HG02588 (cell line): ENCODE measurements around the gene TLR4.

Experiments used
- ATAC-seq: cut with Tn5 transposase; IDR thresholded peaks from one replicate; pipeline ENCODE4 v1.9.1; 2021; ENCODE audit warnings: mild to moderate bottlenecking, moderate library complexity; ENCODE audit not compliant: unreplicated experiment

Gene TLR4

DNA sequence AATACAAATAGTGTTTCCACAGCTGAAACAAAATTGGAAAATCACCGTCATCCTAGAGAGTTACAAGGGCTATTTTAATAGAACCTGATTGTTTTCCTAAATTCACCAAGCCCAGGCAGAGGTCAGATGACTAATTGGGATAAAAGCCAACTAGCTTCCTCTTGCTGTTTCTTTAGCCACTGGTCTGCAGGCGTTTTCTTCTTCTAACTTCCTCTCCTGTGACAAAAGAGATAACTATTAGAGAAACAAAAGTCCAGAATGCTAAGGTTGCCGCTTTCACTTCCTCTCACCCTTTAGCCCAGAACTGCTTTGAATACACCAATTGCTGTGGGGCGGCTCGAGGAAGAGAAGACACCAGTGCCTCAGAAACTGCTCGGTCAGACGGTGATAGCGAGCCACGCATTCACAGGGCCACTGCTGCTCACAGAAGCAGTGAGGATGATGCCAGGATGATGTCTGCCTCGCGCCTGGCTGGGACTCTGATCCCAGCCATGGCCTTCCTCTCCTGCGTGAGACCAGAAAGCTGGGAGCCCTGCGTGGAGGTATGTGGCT lies at the start of gene TLR4:
Gene TLR4, plus strand, starts transcription at position 380 of the 552 bp plus-strand sequence. Its CDS starts 70 bp downstream, at position 450.
- peak; percentile 99 for ATAC-seq

- no peak for ATAC-seq
Measured at GRCh38 chr9:117656002-117656401, 48.2 kb upstream of the TLR4 start.

GRCh38 chr9:117662651-117663050 lies 41.6 kb upstream of the TLR4 start:
- ATAC-seq: no peak

- ATAC-seq: no peak
Measured at GRCh38 chr9:117664419-117664818, 39.8 kb upstream of the TLR4 start.

DNA sequence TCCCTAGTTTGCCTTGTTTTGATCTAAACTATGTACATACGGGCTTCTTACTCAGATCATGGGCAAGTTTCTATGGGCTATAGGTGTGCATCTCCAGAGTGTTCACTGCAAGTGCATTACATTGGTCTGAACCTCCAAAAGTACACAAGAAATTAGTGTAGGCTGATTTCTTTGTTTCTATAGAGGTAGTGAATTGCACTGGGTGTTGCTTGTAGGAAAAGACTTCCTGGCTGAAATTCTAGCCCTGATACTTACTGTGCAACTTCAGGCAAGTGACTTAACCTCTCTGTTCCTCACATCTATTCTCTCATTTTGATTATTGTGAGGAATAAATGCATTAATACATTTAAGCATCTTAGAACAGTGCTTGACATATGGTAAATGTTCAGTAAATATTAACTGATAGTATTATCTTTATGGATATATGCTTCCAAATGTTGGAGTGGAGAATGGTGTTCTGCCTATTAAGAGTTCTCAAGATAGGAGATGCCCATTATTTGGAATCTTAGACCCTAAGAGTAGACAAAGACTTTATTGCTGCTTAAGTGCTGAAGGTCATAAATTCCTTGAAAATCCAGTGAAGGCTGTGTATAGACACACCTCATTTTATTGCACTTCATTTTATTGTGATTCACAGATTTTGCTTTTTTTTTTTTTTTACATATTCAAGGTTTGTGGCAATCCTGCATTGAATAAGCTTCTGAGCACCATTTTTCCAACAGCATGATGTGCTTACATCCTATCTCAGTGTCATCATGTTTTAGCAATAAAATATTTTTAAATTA lies 38.4 kb upstream of the TLR4 start:
- no peak for ATAC-seq

DNA sequence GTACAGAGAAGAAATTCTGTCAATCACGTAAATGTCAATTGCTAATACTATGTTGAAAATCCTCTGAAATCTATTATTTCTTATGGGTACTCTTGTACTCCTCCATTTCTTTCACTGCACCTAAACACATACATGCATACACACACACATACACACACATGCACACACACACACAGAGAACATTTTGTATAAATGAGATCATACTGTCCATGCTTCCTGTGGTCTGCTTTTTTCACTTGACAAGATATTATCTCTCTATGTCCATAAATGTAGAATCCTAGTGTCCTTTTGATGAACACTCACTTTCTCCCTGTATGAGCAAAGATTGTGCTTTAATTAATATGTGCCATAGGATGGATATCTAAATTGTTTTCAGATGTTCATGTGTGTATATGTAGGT lies 32.7 kb upstream of the TLR4 start:
- ATAC-seq: no peak

GRCh38 chr9:117672369-117672768 lies 31.8 kb upstream of the TLR4 start:
- no peak for ATAC-seq

GRCh38 chr9:117677572-117677971 lies 26.6 kb upstream of the TLR4 start:
- no peak for ATAC-seq

- no peak for ATAC-seq
Measured at GRCh38 chr9:117678871-117679270, 25.3 kb upstream of the TLR4 start.

DNA sequence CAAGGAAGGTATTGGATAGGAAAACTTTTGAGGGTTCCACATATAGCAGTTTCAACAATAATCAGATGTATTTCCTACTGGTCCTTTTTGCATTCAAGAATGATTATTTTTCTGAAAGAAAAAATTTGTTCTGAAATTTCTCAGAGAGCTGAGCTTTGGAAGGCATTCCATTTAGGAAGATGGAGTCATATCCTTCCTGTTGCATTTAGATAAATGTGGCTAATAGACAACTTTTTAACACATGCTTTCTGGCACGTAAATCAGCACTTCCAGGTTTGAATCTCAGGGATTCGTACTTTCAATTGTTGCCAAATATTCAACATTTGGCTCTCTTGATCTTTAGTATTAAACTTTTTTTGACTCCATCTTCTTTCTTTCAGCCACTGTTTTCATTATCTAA lies 24.8 kb upstream of the TLR4 start:
- ATAC-seq: no peak

DNA sequence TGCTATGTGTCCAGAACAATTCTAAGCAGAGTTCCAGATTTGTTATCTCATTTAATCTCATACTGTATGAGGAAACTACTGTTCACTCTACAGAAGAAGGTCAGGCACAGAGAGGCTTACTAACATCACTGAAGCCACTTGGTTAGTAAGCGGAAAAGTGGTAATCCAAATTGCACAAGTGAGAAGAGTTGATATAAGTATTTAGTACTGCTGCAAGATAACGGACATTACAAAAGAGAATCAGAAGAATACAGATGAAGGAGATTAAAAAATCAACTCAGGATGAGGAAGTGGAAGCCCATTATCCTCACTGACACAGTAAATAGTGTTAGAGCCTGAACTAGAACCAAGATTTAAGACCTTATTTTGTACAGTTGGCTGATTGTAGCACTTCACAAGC lies 22.3 kb upstream of the TLR4 start:
- no peak for ATAC-seq

DNA sequence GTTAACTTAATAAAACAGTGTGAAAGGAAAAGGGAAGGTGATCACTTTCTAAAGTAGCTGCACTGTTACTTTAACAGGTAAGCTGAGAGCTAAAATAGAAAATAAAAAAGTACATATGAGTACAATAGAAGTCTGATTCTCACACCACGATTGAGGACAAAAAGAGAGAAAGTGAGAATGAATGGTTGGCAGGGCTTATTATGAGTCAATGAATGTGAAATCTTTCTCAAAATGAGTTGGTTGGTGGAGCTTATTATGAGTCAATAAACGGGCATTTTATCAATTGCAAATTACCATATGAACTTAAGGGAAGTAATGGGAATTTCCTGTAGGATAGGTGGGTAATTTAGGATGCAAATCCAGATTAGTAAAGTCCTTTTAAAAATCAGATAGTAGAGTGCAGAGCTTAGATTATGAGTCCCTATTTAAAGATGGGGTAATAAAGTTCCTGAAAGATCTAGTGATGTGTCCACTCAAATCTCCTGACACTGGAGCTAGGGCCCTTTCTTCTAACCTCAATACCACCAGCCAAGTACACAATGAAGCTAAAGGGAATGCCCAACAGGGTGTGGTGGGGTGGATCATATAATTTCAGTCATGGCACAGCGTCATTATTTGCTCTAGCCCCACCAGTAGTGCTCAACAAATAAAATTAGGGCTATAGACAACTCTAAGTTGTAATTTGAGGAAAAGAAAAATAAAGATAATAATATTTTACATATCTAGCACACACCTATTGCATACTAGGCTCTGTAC lies 21.1 kb upstream of the TLR4 start:
- peak; percentile 72 for ATAC-seq

GRCh38 chr9:117687532-117687931 lies 16.7 kb upstream of the TLR4 start:
- no peak for ATAC-seq

DNA sequence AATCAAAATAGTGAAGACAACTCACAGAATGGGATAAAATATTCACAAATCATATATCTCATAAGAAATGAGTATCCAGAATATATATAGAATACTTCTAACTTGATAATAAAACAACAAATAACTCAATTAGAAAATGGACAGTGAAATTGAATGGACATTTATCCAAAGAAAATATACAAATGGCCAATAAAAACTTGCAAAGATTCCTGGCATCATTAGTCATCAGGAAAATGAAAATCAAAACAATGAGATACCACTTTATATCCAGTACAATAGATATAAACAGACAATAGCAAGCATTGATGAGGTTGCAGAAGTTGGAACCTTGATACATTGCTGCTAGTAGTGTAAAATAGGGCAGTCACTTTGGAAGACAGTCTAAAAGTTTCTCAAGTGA lies 12.8 kb upstream of the TLR4 start:
- ATAC-seq: no peak

DNA sequence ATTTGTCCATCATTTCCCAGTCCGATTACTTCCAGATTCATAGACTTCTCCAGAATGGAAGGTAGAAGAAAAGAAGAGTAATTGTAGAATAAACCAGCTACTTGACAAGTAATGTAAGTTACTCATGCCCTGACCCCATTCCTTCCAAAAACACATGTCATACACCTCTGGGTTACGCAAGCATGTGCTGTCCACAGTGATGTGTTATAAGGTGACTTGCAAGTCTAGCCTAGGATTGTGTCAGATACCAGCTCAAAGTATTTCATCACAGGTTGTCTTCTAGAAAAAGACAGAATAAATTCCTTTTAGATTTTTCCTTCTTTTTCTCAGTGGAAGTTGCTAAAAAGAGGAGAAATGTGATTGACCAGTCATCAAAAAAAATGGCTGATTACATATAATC lies 8.0 kb upstream of the TLR4 start:
- no peak for ATAC-seq

- no peak for ATAC-seq
Measured at GRCh38 chr9:117697046-117697445, 7.2 kb upstream of the TLR4 start.

DNA sequence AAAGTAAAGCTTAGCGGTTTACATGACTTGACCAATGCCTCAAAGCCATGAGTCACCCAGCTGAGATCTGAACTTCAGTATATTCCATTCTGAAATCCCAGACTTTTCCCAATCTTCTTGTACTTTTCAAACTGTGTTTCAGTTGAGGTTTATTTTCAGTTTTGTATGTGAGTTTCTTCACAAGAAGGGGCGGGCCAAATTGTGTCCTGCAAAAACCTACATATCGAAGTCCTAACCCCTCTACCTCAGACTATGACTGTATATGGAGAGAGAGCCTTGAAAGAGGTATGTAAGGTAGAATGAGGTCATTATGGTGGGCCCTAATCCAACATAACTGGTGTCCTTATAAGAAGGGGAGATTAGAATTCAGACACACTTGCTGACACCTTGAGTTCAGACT lies 666 bp upstream of the TLR4 start:
- no peak for ATAC-seq

GRCh38 chr9:117704597-117704996 lies 394 bp downstream of the TLR4 start:
- no peak for ATAC-seq

GRCh38 chr9:117705386-117705785 lies 1.2 kb downstream of the TLR4 start:
- ATAC-seq: no peak

- no peak for ATAC-seq
Measured at GRCh38 chr9:117706421-117707116, 2.4 kb downstream of the TLR4 start.

DNA sequence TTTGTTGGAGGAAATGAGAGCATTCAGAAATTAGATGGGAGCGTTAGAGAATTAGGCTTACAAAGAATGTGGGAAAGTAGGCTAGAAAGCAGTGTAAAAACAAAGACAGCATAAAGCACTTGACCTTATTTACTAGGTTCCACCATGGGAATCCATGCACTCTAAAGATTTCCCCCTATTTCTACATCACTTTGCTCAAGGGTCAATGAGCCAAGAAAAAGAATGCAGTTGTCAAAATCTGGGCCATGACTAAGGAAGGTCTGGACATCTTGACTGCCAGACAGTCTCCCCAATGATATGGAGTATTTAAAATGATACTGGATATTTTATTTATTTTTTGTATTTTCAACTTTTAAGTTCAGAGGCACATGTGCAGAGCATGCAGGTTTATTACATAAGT lies 3.4 kb downstream of the TLR4 start:
- ATAC-seq: no peak
